Stomach smooth muscle (tissue), 2 donors: ENCODE measurements around the gene MXD1.

ENCODE experiments used
- H3K27ac ChIP-seq: one replicate; pipeline ENCODE4 v1.7.0; 2013; ENCODE audit warnings: mild to moderate bottlenecking, low read length, inconsistent platforms
- H3K27me3 ChIP-seq, 2 donors: one replicate each; pipeline ENCODE4 v1.7.0; 2013; ENCODE audit warnings: low read length in 2 of 2; ENCODE audit not compliant: insufficient read depth in 2 of 2, control insufficient read depth in 1 of 2
- H3K36me3 ChIP-seq, 2 donors: one replicate each; pipeline ENCODE4 v1.7.0; 2013; ENCODE audit warnings: low read length in 2 of 2; ENCODE audit not compliant: control insufficient read depth in 2 of 2, insufficient read depth in 2 of 2
- H3K4me1 ChIP-seq: one replicate; pipeline ENCODE4 v1.7.0; 2013; ENCODE audit warnings: low read length; ENCODE audit not compliant: control insufficient read depth, insufficient read depth
- H3K4me3 ChIP-seq, 2 donors: one replicate each; pipeline ENCODE4 v1.7.0; 2013; ENCODE audit warnings: low read length in 2 of 2
- H3K9ac ChIP-seq, 2 donors: one replicate each; pipeline ENCODE4 v1.7.0; 2013; ENCODE audit warnings: low read length in 2 of 2, mild to moderate bottlenecking in 1 of 2
- H3K9me3 ChIP-seq, 2 donors: one replicate each; pipeline ENCODE4 v1.7.0; 2013; ENCODE audit warnings: low read length in 2 of 2; ENCODE audit not compliant: control insufficient read depth in 2 of 2
- donor health status: healthy.
- donor health status: Pancreatic carcinoma.

Gene MXD1

DNA sequence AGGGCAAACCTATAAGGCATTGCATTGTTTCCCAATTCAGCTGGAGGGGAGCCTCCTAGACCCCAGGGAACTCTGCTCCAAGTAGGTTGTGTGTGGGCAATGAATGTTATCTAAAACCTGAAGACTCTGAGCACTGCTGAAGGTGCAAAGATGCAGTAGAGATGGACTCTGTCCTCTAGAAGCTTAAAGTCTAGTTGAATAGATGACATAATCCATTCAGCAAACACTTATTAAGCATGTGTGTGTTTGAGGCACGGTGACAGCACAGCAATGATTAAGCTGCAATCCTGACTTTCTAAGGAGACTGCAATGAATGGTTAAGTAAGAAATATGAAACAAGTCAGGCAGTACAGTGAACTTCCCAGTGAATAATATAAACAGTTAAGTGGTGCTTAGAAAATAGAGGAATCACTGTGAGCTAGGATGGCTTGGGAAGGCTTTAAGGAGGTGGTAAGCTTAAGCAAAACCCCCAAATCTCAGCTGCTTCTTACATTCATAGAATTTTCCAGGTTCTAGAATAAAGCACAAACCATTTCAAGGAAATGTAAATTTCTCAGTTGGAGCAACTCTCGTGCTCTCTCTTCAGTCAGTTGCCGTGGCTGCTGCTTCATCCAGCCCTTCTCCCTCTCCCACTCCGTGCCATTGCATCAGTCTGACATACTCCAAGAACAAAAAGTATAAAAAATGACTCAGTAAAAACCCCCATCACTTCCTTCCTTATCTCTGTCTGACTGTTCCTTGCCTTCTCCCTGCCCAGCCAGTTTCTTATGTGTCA, 19.1 kb downstream of the MXD1 start:
- H3K9ac ChIP-seq = no peak overlapping the region
- H3K4me1 ChIP-seq = no peaks in the 10 kb centered on the region
- no peak overlapping the region for H3K27ac ChIP-seq
- H3K27me3 ChIP-seq = no peaks in the 10 kb centered on the region
- no peak overlapping the region for H3K4me3 ChIP-seq
- no peaks in the 10 kb centered on the region for H3K9me3 ChIP-seq
- peaks cover 33 to 43% of the 10 kb centered on the region in 2 donors for H3K36me3 ChIP-seq

DNA sequence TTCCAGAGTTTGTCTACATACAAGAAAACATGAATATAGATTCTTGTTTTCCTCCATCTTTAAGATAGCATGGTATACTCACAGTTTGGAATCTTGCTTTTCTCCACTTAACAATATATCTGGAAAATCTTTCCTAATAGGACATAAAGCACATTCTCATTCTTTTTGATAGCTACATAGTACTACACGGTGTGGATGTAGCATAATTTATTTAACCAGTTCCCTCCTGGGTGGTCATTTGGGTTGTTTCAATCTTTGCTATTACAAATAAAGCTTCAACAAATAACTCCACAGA, 19.7 kb downstream of the MXD1 start:
- no peaks in the 10 kb centered on the region for H3K9me3 ChIP-seq
- H3K4me1 ChIP-seq = no peaks in the 10 kb centered on the region
- H3K36me3 ChIP-seq = peaks cover 34 to 40% of the 10 kb centered on the region in 2 donors
- no peak overlapping the region for H3K4me3 ChIP-seq
- H3K27ac ChIP-seq = no peak overlapping the region
- H3K27me3 ChIP-seq = no peaks in the 10 kb centered on the region
- no peak overlapping the region for H3K9ac ChIP-seq

DNA sequence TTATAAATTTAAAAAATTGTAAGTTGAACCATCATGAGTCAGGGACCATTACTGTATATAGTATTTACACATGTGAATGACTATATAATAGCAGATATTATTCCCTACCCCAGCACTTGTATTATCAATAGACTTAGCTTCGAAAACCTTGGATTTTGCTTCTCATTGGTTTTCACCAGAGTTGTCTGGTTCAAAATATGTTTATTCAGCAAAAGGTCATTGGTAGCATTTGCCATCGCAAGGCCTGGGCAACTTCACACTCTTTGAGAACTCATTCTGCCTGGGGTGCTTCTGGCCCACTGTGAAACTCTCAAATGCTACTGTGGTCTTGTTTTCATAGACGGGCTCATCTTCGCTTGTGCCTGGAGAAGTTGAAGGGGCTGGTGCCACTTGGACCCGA, 20.1 kb downstream of the MXD1 start:
- Histone ChIP-seq H3K27me3 (no peaks in the 10 kb centered on the region), H3K4me1 (no peaks in the 10 kb centered on the region), H3K36me3 (peaks cover 37 to 42% of the 10 kb centered on the region in 2 donors), H3K9ac (no peak overlapping the region), H3K4me3 (no peak overlapping the region), H3K27ac (no peak overlapping the region), H3K9me3 (no peaks in the 10 kb centered on the region)

DNA sequence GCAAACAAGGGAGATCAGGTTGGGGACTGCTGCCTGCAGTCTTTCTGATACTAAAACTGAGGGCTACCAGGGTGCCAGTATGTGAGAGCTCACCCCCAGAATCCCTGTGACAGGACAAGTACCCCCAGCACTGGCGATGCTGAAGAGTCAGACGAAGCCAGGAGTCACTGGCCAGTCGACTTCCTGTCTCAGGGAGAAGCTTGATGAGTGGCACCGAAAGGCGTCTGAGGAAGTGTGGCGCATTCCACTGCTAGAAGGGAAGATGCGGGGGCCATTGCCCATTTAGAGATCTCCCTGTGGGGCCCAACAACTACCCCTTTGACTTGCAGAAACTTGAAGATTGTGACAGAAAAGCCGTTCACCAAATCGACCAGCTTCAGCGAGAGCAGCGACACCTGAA, 22.0 kb downstream of the MXD1 start:
- Histone ChIP-seq H3K9ac (no peak overlapping the region), H3K36me3 (peaks cover 46 to 50% of the 10 kb centered on the region in 2 donors), H3K27ac (no peak overlapping the region)

DNA sequence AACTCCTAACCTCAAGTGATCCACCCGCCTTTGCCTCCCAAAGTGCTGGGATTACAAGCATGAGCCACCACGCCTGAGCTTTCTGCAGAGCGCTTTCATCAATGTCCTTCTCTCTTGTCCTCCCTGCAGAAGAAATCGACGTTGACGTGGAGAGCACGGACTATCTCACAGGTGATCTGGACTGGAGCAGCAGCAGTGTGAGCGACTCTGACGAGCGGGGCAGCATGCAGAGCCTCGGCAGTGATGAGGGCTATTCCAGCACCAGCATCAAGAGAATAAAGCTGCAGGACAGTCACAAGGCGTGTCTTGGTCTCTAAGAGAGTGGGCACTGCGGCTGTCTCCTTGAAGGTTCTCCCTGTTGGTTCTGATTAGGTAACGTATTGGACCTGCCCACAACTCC, 23.1 kb downstream of the MXD1 start:
- Histone ChIP-seq H3K36me3 (peaks cover 52 to 54% of the 10 kb centered on the region in 2 donors), H3K9me3 (no peaks in the 10 kb centered on the region), H3K27ac (no peak overlapping the region), H3K27me3 (no peaks in the 10 kb centered on the region), H3K4me3 (no peak overlapping the region), H3K4me1 (no peaks in the 10 kb centered on the region), H3K9ac (no peak overlapping the region)

More for the DNA sequence above, 22.0 kb downstream of the MXD1 start:
- Histone ChIP-seq H3K4me3 (no peak overlapping the region), H3K27me3 (no peaks in the 10 kb centered on the region), H3K4me1 (no peaks in the 10 kb centered on the region), H3K9me3 (no peaks in the 10 kb centered on the region)

DNA sequence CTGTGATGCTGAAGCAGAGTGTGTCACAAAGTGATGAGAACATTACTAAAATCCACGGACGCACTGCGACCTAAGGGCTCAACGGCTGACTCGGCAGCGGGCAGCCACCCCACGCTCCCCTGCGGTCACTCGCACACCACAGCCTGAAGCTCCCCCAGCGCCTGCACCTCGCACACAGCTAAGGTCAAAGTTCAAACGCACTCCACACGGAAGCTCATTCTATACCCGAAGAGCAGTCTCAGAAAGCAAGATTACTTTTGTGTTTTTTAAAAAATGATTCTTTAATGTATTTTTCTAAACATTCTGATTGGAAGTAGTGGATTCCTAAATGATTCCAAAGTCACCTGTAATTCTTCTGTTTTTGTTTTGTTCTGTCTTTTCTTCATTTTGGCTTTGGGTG, 24.8 kb downstream of the MXD1 start:
- Histone ChIP-seq H3K4me1 (no peaks in the 10 kb centered on the region), H3K27me3 (no peaks in the 10 kb centered on the region), H3K9me3 (no peaks in the 10 kb centered on the region), H3K27ac (no peak overlapping the region), H3K9ac (no peak overlapping the region), H3K36me3 (peaks cover 57 to 60% of the 10 kb centered on the region in 2 donors), H3K4me3 (no peak overlapping the region)

DNA sequence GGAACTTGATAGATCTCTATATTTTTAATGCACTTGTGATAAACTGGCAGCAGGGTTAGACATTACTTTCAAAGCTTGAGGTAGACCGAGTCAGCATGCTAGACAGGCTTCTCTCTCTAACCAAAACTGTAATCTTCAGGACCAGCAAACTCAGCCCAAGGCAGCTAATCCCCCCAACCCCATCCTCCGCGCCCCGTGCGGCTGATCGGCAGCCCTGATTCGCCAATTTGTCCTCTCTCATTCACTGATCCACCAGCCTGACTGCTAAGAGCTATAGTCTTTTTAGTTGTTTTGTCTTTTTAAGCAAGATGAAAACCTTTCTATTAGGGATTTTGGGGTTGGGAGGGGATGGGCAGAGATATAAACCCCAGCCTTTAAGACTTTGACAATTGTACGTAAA, 25.8 kb downstream of the MXD1 start:
- H3K4me1 ChIP-seq = no peaks in the 10 kb centered on the region
- H3K27ac ChIP-seq = no peak overlapping the region
- no peak overlapping the region for H3K4me3 ChIP-seq
- H3K9me3 ChIP-seq = no peaks in the 10 kb centered on the region
- H3K27me3 ChIP-seq = no peaks in the 10 kb centered on the region
- H3K36me3 ChIP-seq = peaks cover 51 to 53% of the 10 kb centered on the region in 2 donors
- H3K9ac ChIP-seq = no peak overlapping the region

DNA sequence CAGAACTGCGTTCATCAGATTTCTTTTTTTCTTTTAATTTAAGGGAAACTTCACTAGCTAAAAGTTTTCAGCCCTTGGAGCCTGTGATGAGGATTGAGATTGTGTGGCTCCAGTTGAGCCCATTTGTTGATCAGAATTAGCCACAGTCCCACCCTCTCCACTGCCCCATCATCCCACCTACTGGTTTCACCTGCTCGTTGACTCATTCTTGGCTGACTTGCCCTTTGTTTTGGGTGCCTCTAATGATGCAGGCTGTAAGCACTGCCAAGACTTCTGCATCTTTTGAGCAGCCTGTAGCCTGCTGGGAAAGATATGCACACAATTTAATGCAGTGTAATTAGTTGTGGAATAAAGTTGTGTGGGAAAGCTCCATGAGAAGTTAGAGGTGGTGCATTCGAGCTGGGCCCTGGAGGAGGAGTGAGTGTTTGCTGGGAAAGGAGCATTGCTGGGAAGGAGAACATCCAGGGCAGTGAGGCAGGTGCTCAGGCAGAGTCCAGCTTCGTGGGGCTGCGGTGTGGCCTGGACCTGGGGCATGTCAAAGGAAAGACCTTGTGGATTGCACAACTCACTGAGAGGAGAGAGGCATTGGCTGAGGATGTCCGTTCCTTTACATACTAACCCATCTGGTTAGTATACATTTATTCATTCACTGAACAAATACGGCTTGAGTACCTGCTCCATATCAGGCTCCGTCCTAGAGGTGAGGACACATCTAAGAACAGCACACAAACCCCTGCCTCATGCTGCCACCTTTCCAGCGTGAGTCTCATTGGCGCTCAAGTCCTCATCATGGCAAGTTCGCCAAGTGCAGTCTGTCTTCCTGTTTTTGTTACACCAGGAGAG, 28.3 kb downstream of the MXD1 start:
- no peak overlapping the region for H3K4me3 ChIP-seq
- H3K36me3 ChIP-seq = peaks cover 30 to 32% of the 10 kb centered on the region in 2 donors
- H3K9me3 ChIP-seq = no peaks in the 10 kb centered on the region
- no peak overlapping the region for H3K9ac ChIP-seq
- no peaks in the 10 kb centered on the region for H3K4me1 ChIP-seq
- H3K27ac ChIP-seq = no peak overlapping the region
- H3K27me3 ChIP-seq = no peaks in the 10 kb centered on the region

DNA sequence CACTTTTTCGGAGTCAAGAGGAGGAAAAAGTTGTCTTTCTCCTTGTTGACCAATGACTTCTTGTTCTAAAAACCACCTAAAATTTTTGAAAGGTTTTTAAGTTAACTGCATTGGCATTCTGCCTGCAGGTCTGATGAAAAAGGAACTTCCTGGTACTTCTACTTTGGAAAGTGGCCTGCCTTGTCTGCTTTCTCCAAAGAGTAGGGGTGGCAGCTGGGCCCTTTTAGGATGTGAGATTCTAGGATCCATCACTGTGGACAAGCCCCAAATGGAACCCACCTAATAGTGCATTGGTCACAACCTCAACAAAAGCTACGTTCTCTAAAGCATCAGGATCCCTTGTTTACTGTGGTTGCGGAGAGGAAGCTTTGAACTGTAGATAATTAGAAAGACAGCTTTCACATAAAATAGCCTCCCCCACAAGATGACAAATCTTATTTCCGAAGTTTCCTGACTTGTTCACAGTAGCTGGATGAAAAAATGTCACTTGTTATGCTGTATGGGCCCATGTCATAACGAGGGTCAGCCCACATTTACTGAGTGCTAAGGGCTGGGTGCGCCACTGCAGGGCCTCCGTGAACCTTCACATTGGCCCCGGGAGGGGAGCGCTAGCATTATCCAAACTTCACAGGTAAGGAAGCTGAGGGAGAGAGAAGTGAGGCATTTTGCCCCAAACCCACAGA, 29.1 kb downstream of the MXD1 start:
- no peak overlapping the region for H3K27ac ChIP-seq
- H3K36me3 ChIP-seq = peaks cover 22 to 24% of the 10 kb centered on the region in 2 donors
- H3K9me3 ChIP-seq = no peaks in the 10 kb centered on the region
- H3K4me1 ChIP-seq = peaks cover 2% of the 10 kb centered on the region
- no peak overlapping the region for H3K4me3 ChIP-seq
- H3K27me3 ChIP-seq = peaks cover 0 to 2% of the 10 kb centered on the region in 2 donors
- H3K9ac ChIP-seq = no peak overlapping the region

DNA sequence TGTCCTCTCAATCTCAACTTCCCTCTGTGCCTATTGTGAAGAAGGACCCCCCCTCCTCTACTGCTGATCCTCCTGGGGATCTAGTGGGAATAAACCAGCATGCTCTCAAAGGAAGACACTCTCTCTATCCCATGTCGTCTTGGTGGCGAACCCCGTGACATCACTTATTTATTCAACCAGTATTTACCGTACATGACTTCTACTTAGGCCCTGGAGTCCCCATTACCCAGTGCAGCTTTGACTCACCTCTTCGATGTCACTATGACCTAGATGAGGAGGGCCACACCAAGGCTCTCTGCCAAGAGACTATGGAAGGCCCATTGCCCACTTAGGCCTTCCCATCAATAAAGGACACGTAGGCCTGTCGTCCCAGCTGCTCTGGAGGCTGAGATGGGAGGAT, 29.8 kb downstream of the MXD1 start:
- H3K27me3 ChIP-seq = peaks cover 0 to 3% of the 10 kb centered on the region in 2 donors
- H3K36me3 ChIP-seq = peaks cover 20% of the 10 kb centered on the region in 2 donors
- peaks cover 2% of the 10 kb centered on the region for H3K4me1 ChIP-seq
- H3K27ac ChIP-seq = no peak overlapping the region
- H3K4me3 ChIP-seq = no peak overlapping the region
- no peaks in the 10 kb centered on the region for H3K9me3 ChIP-seq
- H3K9ac ChIP-seq = no peak overlapping the region
